RWPE1 (cell line): ENCODE data around the gene RASGEF1B.
"Not testable (repeated sequence)": the region's sequence is repeated elsewhere in the genome, so short reads cannot be mapped to it uniquely, and the experiment has no call there.

ENCODE experiments used
- CTCF ChIA-PET: fragments of 350-600 bp; sonication (Branson Sonifier 250); formaldehyde crosslinking; extraction: SDS; loops from one replicate; lab custom pipeline; 2021; lab: Yijun Ruan, JAX
- POLR2A ChIA-PET: fragments of 400-600 bp; formaldehyde crosslinking; extraction: SDS; loops from one replicate; lab custom pipeline; 2020; ENCODE audit warnings: antibody characterized with exemption; ENCODE audit not compliant: low non-redundant PET; lab: Yijun Ruan, JAX
- DNase-seq: peaks from one replicate; pipeline ENCODE4 v3.0.0; 2012; ENCODE audit warnings: low spot score
- H3K27ac ChIP-seq: fragments of 450-650 bp; 2 replicates; pipeline ENCODE4 v1.5.1; 2017
- CTCF ChIP-seq: fragments of 450-650 bp; conservative IDR thresholded peaks from 2 replicates; pipeline ENCODE4 v1.5.1; 2017; ENCODE audit warnings: low read depth, mild to moderate bottlenecking

Gene RASGEF1B

DNA sequence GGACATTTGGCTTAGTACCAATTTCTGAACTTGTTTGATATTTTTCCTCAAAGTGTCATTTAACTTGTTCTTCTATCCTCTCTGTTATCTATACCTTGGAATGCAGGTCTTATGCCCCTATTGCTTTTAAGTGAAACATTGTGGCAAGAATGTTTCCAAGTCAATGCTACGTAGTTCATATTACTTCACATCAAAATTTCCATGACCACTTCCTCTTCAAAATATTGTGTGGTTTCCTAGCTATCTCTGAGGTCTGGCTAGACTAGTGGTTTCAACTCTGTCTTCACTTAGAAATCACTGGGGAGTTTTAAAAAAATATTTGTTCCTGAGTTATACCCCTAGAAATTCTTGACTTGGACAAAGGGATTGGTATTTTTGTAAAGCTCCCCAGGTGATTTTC, 20.2 kb upstream of the RASGEF1B start:
- DNase-seq = no peak
- TF ChIP-seq CTCF = no peak
- POLR2A ChIA-PET = no interaction called here
- no peak overlapping the region for H3K27ac ChIP-seq
- CTCF ChIA-PET = no interaction called here

DNA sequence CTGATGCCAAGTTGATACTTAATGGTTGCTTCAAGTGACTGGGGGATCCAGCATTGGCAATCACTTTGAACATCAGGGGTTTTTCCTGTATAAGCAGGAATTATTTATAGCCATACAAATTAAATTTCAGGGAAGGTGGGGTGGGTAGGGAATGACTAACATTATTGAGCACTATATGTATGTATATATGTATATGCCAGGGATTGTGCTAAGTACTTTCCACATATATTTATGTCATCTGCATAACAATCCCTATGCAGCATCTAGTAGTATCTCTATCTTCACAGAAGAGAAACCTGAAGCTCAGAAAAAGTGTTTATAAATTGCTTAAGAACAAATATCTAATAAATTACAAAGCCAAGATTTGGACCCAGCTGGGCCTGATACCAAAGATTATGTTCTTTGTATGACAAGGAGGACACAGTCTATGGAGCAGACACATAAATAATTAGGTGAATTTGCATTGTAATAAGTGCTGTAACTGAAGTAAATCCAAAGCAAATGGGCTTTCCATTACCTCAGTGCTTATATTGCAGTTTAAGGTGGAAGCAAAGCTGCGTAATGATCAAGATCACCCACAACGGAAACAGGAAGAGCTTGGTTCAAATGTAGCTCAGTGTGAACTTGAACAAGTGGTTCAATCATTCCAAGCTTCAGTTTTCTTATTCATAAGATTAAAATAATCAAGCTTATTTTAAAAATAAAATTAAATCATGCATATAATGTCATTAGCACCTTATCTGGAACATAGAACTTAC, 18.9 kb upstream of the RASGEF1B start:
- no peak for DNase-seq
- CTCF ChIA-PET = interaction anchor here (0.7 kb wide), 1 partner anchor 21 kb away, joined by 3 read pairs; no protein-coding TSS in a partner anchor
- POLR2A ChIA-PET = no interaction called here
- H3K27ac ChIP-seq = no peak overlapping the region
- no peak for TF ChIP-seq CTCF

- POLR2A ChIA-PET = no interaction called here
- DNase-seq = no peak
- CTCF ChIA-PET = interaction anchor here (0.6 kb wide), 1 partner anchor 335 kb away, joined by 5 read pairs; no protein-coding TSS in a partner anchor
- TF ChIP-seq CTCF = no peak
- no peak overlapping the region for H3K27ac ChIP-seq
These were observed 14.8 kb upstream of the RASGEF1B start for GRCh38 chr4:81486502-81486901.

DNA sequence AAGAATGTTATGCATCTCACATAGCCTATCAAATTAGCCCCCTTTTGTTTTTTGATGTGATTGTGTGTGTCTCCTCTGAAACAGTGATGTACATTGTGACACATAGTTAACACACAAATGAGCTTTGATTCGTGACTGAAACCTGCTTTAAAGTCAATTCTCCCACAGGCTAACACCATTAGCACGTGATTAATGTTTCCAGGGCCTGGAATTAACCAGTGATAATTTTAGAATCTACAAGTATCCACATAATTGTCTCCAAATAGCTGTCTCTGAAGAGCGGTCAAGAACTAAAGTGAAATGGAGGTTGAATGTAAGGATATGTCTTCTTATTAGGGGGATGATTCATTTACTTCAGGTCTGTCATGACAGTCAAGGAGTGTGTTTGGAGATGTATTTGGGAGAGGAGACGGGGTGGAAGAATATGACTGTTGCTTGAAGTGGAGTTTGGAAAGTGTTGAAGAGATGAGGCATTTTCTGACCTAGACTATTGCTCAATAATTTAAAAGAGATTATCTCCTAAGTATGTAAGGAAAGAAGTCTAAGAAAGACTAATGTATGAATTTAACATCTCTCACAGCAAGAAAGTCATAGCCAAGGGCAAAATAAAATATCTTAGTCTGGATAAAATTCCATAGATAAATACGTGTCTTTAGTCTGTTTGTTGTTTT, 13.7 kb upstream of the RASGEF1B start:
- POLR2A ChIA-PET = no interaction called here
- TF ChIP-seq CTCF = no peak
- CTCF ChIA-PET = interaction anchor here (0.6 kb wide), 1 partner anchor 844 kb away, joined by 4 read pairs; no protein-coding TSS in a partner anchor
- H3K27ac ChIP-seq = no peak overlapping the region
- DNase-seq = no peak

- CTCF ChIA-PET = no interaction called here
These were observed 10.6 kb upstream of the RASGEF1B start for GRCh38 chr4:81482326-81482725.

GRCh38 chr4:81481151-81481550, 9.4 kb upstream of the RASGEF1B start:
- ChIA-PET CTCF (no interaction called here), POLR2A (no interaction called here)
- no peak for DNase-seq
- no peak for TF ChIP-seq CTCF
- H3K27ac ChIP-seq = no peak overlapping the region

More at GRCh38 chr4:81482326-81482725, 10.6 kb upstream of the RASGEF1B start:
- POLR2A ChIA-PET = no interaction called here
- no peak for TF ChIP-seq CTCF
- DNase-seq = no peak
- no peak overlapping the region for H3K27ac ChIP-seq

DNA sequence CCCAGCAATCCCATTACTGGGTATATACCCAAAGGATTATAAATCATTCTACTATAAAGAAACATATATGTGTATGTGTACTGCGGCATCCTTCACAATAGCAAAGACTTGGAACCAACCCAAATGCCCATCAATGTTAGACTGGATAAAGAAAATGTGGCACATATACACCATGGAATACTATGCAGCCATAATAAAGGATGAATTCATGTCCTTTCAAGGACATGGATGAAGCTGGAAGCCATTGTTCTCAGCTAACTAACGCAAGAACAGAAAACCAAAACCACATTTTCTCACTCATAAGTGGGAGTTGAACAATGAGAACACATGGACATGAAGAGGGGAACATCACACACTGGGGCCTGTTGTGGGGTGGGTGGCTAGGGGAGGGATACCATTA, 7.9 kb upstream of the RASGEF1B start:
- DNase-seq, CTCF ChIA-PET, H3K27ac ChIP-seq, POLR2A ChIA-PET: not testable (repeated sequence)

- DNase-seq, H3K27ac ChIP-seq, POLR2A ChIA-PET: not testable (repeated sequence)
- CTCF ChIA-PET = interaction anchor here (0.5 to 0.6 kb wide), 3 partner anchors 9 to 811 kb away, joined by 3 to 5 read pairs (median 3); no protein-coding TSS in a partner anchor
These were observed 1.9 kb upstream of the RASGEF1B start for GRCh38 chr4:81473331-81474265.
